ENCODE data around the gene TMX4. TPM values are rescaled to one million over a fixed set of nuclear protein-coding genes. Genes with fewer than 3 reads are reported as not detected.

TMX4 gene
- total RNA-seq, 2 donors from 2014 or later: 58.8 to 66.3 TPM

GRCh38 chr20:7937328-7937727 lies 82.2 kb downstream of the TMX4 start:
- H3K4me3 Mint-ChIP-seq: no peak overlapping the region
- DNase-seq (no peak), ATAC-seq (no peak)
- no peaks in the 10 kb centered on the region for H3K9me3 ChIP-seq (ENCODE audit: control insufficient read depth, low read length, poor library complexity, severe bottlenecking)
- no peak overlapping the region for H3K27ac Mint-ChIP-seq
- H3K36me3 Mint-ChIP-seq (ENCODE audit: low read depth): no peaks in the 10 kb centered on the region
- peaks cover 22% of the 10 kb centered on the region for H3K27me3 Mint-ChIP-seq
- peaks cover 5% of the 10 kb centered on the region for H3K4me1 Mint-ChIP-seq

DNA sequence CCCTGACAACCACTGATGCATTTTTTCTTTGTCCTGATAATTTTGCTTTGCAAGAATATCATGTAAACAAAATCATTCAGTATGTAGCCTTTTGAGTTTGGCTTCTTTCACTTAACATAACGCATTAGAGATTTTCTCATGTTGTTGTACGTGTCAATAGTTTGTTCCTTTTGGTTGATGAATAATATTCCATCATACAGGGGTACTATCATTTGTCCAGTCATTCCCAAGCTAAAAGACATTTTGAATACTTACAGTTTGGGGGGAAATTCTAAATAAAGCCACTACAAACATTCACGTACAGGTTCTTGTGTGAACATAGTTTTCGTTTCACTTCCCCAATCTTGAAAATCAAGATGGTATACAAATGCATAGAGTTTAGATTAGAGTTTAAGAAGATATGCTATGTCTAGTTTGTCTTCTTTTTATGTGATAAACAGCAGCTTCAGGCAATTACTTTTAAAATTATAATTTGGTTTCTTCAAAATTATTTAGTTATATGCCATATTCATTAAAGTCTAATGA lies 84.5 kb downstream of the TMX4 start:
- DNase-seq (no peak), ATAC-seq (no peak)
- no peaks in the 10 kb centered on the region for H3K9me3 ChIP-seq (ENCODE audit: control insufficient read depth, low read length, poor library complexity, severe bottlenecking)
- peaks cover 5% of the 10 kb centered on the region for H3K4me1 Mint-ChIP-seq
- H3K36me3 Mint-ChIP-seq (ENCODE audit: low read depth): no peaks in the 10 kb centered on the region
- peaks cover 31% of the 10 kb centered on the region for H3K27me3 Mint-ChIP-seq
- H3K27ac Mint-ChIP-seq: no peak overlapping the region
- no peak overlapping the region for H3K4me3 Mint-ChIP-seq

DNA sequence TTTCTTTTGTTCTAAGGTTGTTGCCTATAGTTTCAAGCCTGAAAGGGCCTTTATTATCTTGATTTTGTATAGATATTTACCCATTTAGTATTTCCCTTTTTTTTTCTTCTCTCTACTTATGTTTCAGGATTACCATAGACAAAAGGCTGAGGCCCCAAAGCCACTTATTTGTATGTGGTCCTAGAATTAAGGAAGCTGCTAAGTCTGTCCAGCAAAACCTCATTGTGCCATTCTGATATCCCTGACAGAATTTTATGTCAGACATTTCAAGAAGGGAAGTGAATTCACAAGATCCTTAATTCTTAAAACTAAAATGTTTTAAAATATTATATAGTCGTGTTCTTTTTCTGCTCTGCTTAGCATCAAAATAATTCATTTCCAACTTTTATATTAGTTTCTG lies 86.2 kb downstream of the TMX4 start:
- H3K36me3 Mint-ChIP-seq (ENCODE audit: low read depth): no peaks in the 10 kb centered on the region
- ATAC-seq (no peak), DNase-seq (no peak)
- H3K27me3 Mint-ChIP-seq: peaks cover 33% of the 10 kb centered on the region
- H3K9me3 ChIP-seq (ENCODE audit: control insufficient read depth, low read length, poor library complexity, severe bottlenecking): no peaks in the 10 kb centered on the region
- no peak overlapping the region for H3K27ac Mint-ChIP-seq
- no peak overlapping the region for H3K4me3 Mint-ChIP-seq
- peaks cover 5% of the 10 kb centered on the region for H3K4me1 Mint-ChIP-seq

GRCh38 chr20:7930343-7930742 lies 89.2 kb downstream of the TMX4 start:
- peaks cover 25% of the 10 kb centered on the region for H3K27me3 Mint-ChIP-seq
- no peaks in the 10 kb centered on the region for H3K9me3 ChIP-seq (ENCODE audit: control insufficient read depth, low read length, poor library complexity, severe bottlenecking)
- H3K4me1 Mint-ChIP-seq: no peaks in the 10 kb centered on the region
- no peak for ATAC-seq
- no peak overlapping the region for H3K4me3 Mint-ChIP-seq
- H3K36me3 Mint-ChIP-seq (ENCODE audit: low read depth): no peaks in the 10 kb centered on the region
- DNase-seq: no peak
- no peak overlapping the region for H3K27ac Mint-ChIP-seq

Other genes starting within 250 kb of the TMX4 start
- not detected for gene HAO1, start 79.3 kb downstream of the TMX4 start, total RNA-seq
- 10 to 100 TPM; 19.1 to 23.1 TPM for gene PLCB1, start 112.5 kb upstream of the TMX4 start, total RNA-seq